OCI-LY3 (cell line): Measurements from ENCODE around the gene CGB3.

Experiments
- CTCF ChIP-seq: fragments of 200-600, 300-600 bp; sonication (generic); IDR thresholded peaks from 2 replicates; pipeline ENCODE4 v1.5.1; 2014; ENCODE audit warnings: antibody characterized with exemption, low read length, low read depth
- EZH2phosphoT487 ChIP-seq: fragments of 200-600 bp; shearing (Covaris generic); IDR thresholded peaks from 2 replicates; pipeline ENCODE4 v1.6.1; 2018; ENCODE audit warnings: antibody characterized with exemption, mixed run types, low read depth

GRCh38 chr19:49004964-49005614 is 19.0 kb downstream of the CGB3 start:
- TF ChIP-seq CTCF (no peak), EZH2phosphoT487 (no peak)
